WI38 (cell line): Measurements from ENCODE around the gene NF1.

Experiments
- H3K4me3 ChIP-seq: 2 replicates; pipeline ENCODE4 v1.5.1; 2011; ENCODE audit warnings: low read depth, mild to moderate bottlenecking, control low read depth, low read length
- CTCF ChIP-seq: IDR thresholded peaks from 2 replicates; pipeline ENCODE4 v1.5.1; 2012; ENCODE audit warnings: low read depth, mild to moderate bottlenecking, control low read depth, low read length

The NF1 gene

GRCh38 chr17:31392856-31393748 is 298.3 kb downstream of the NF1 start:
- H3K4me3 ChIP-seq, result no peak overlapping the region

GRCh38 chr17:31393749-31394146 is 299.0 kb downstream of the NF1 start:
- no peak overlapping the region for H3K4me3 ChIP-seq
- TF ChIP-seq CTCF, result no peak

More at GRCh38 chr17:31392856-31393748, 298.3 kb downstream of the NF1 start:
- TF ChIP-seq CTCF, result no peak

- TF ChIP-seq CTCF, result no peak
- H3K4me3 ChIP-seq, result no peak overlapping the region
Measured at GRCh38 chr17:31394544-31394943, 299.8 kb downstream of the NF1 start.

DNA sequence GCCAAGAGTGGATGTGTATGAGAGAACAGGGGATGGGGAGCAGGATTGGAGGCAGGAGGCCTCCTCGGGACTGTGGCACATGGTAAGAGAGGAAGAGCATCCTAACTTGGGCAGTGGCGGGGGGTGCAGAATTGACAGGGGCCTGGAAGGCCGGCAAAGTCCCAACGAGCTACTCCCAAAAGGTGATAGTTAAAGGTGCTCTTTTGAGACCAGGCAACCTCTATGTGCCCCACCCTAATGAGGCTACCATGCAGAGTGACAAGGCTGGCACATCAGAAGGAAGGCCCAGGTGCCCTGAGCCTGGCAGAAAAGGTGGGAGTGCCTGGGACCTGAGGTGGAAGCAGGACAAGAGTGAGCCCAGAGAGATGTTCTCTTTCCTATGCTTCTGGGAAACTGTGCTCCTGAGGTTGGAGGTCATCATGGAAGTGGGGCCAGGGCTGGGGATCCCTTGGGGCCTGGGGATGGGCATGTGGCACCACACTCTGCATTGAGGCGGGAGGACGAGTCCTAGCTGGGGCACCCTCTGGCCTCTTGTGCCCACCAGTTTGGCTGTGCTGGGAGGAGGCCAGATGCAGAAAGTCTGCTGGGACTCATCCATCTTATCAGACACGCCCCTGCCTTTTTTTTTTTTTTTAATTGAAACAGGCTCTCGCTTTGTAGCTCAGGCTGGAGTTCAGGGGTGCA is 302.6 kb downstream of the NF1 start:
- no peak for TF ChIP-seq CTCF
- H3K4me3 ChIP-seq, result no peak overlapping the region

DNA sequence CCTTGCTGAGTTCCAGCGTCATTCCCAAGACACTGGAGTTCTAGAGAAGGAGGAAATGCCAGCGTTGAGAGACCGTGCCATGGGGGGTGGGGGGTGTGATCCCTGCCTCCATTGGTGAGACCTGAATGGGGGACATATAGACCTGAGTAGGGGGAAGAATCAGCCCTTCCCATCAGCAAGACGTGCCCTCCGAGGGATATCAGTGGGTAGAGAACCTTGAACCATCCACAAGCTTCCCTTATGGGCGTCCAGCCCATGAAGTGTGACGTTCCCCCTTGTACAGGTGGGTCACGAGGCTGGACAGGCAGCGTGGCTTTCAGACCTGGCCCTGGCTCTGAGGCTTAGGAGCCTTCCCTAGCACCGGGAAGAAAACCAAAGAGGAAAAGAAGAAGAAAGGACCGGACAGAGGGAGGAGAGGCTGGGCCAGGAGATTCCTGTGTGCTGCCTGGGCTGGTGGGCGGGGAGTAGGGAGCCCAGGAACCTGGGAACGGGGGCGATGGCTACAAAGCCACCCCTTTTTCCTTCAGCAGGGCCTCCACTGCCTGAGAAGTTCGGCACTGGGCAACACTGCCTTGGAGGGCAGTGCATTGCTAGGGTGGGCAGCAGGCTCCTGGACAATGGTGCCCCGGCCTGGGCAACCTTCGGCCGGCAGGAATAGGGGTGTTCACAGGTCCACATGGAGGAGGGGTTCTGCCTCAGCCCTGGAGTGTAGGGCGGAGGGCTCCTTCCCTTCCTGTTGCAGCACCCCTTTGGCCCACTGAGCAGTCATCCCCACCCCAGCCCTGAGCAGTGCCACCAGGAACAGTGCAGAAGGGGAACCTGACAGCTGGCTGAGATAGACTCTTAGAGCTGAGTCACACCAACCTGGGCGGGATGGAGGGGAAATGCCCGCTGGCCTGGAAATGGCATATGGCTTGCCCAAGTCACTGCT is 303.9 kb downstream of the NF1 start:
- TF ChIP-seq CTCF, result no peak
- no peak overlapping the region for H3K4me3 ChIP-seq

DNA sequence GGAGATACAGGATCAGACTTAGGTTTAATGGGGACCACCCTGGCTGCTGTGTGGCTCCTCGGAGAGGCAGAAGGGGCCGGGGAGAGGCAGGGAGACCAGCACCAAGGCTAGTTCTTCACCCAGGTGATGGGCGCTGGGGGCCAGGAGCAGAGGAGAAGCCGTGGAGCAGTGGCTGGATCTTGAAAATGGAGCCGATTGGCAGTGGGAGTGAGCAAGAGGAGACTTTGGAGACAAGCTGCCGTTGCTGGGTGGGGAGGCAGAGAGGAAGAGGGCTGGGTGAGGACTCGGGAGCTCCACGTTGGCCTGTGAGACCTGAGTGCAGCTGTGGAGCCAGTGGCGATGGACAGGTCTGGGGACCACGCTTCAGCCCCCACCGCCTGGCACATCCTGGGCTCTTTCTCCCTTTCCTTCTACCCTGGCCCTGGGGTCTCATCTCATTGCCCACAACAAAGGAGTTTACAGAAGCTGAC is 305.7 kb downstream of the NF1 start:
- no peak for TF ChIP-seq CTCF

More for the DNA sequence above, 305.7 kb downstream of the NF1 start:
- H3K4me3 ChIP-seq, result no peak overlapping the region
